GM10847 (cell line): ENCODE measurements around the gene HSPD1.

Source experiments
- POLR2A ChIP-seq: IDR thresholded peaks from 2 replicates; pipeline ENCODE4 v1.6.1; 2011; ENCODE audit not compliant: insufficient read length; ENCODE audit errors: extremely low read depth

The HSPD1 gene

GRCh38 chr2:197460649-197461048 is 39.0 kb downstream of the HSPD1 start:
- TF ChIP-seq POLR2A, result no peak

- no peak for TF ChIP-seq POLR2A
Observed at GRCh38 chr2:197455428-197455827, 44.2 kb downstream of the HSPD1 start.

- TF ChIP-seq POLR2A, result no peak
Observed at GRCh38 chr2:197454923-197455322, 44.7 kb downstream of the HSPD1 start.

GRCh38 chr2:197453914-197454398 is 45.7 kb downstream of the HSPD1 start:
- TF ChIP-seq POLR2A, result no peak

GRCh38 chr2:197453123-197453913 is 46.3 kb downstream of the HSPD1 start, which contains the start of gene COQ10B:
Gene COQ10B (plus strand): TSS chr2:197453552. CDS start chr2:197453561, 9 bp downstream.
- TF ChIP-seq POLR2A, result peak; percentile 28

GRCh38 chr2:197452754-197453122 is 46.9 kb downstream of the HSPD1 start:
- TF ChIP-seq POLR2A, result peak; percentile 49

GRCh38 chr2:197450465-197450864 is 49.2 kb downstream of the HSPD1 start:
- TF ChIP-seq POLR2A, result no peak

- no peak for TF ChIP-seq POLR2A
Observed at GRCh38 chr2:197446844-197447243, 52.8 kb downstream of the HSPD1 start.

- TF ChIP-seq POLR2A, result no peak
Observed at GRCh38 chr2:197445746-197446145, 53.9 kb downstream of the HSPD1 start.

- TF ChIP-seq POLR2A, result no peak
Observed at GRCh38 chr2:197442857-197443256, 56.8 kb downstream of the HSPD1 start.

GRCh38 chr2:197437380-197437779 is 62.3 kb downstream of the HSPD1 start:
- TF ChIP-seq POLR2A, result no peak
